Sigmoid colon (tissue), 4 donors: ENCODE data around the gene PDE4D.

Experiments
- POLR2A ChIP-seq, 2 donors: fragments of 450-650 bp; IDR thresholded peaks; one replicate each; pipeline ENCODE4 v1.6.1; 2016; ENCODE audit warnings: antibody characterized with exemption in 2 of 2, mild to moderate bottlenecking in 2 of 2, moderate library complexity in 2 of 2
- POLR2AphosphoS5 ChIP-seq, 4 donors: sonication (generic); formaldehyde crosslinking; IDR thresholded peaks; one replicate each; pipeline ENCODE4 v1.6.1; 2017; ENCODE audit warnings: antibody characterized with exemption in 4 of 4
- TF ChIP-seq, protein P1 (sequence below), 4 experiments: fragments of 450-650 bp in 3 of 4; fragments of 200-600 bp in 1 of 4; IDR thresholded peaks; one replicate each; pipeline ENCODE4 v1.5.1; 2016 to 2019; ENCODE audit warnings: antibody characterized with exemption in 4 of 4, mild to moderate bottlenecking in 3 of 4, moderate library complexity in 2 of 4

DNA sequence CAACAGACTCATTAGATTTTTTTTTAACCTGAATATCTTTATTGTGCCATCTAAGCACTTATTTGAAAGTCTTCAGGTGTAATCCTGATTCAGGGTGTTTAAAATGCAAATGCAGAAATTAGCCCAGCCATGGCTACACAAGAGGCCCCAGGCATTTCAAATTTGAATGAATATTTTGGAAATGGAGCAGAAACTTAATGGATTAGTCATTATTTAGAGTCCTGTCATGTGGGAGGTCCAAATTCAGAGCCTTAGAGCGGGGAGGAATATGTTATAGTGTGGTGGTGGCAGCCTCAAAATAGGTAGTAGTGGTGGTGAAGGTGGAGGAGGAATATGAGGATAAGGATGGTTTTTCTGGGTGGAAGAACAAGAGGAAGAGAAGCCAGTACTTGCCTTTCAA lies 743.7 kb downstream of the PDE4D start:
- TF ChIP-seq, protein P1, sequence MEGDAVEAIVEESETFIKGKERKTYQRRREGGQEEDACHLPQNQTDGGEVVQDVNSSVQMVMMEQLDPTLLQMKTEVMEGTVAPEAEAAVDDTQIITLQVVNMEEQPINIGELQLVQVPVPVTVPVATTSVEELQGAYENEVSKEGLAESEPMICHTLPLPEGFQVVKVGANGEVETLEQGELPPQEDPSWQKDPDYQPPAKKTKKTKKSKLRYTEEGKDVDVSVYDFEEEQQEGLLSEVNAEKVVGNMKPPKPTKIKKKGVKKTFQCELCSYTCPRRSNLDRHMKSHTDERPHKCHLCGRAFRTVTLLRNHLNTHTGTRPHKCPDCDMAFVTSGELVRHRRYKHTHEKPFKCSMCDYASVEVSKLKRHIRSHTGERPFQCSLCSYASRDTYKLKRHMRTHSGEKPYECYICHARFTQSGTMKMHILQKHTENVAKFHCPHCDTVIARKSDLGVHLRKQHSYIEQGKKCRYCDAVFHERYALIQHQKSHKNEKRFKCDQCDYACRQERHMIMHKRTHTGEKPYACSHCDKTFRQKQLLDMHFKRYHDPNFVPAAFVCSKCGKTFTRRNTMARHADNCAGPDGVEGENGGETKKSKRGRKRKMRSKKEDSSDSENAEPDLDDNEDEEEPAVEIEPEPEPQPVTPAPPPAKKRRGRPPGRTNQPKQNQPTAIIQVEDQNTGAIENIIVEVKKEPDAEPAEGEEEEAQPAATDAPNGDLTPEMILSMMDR (IDR thresholded peaks at IDR 0.05) = no peak
- TF ChIP-seq POLR2AphosphoS5 (IDR thresholded peaks at IDR 0.05) (no peak), POLR2A (IDR thresholded peaks at IDR 0.05) (no peak)
